ENCODE data around the gene SPACA6. TPM values are rescaled to one million over a fixed set of nuclear protein-coding genes. Genes with fewer than 3 reads are reported as not detected.
A peak's percentile ranks its signal among the peaks of the same experiment; 100 is the strongest.

Gene SPACA6
- total RNA-seq, 1 experiment from 2014 or later: 18.9 TPM

DNA sequence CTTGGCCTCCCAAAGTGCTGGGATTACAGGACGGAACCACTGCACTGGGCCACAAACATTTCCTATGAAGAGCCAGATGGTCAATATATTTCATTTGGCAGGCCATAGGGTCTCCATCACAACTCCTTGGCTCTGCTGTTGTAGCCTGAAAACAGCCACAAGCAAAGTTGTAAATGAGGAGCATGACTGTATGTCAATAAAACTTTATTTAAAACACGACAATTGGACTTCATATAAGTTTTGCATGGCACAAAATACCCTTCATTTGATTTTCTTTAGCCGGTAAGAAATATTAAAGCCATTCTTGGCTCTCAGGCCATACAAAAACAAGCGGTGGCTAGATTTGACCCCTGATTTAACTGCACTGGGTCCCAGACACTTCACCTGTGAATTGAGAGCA lies 61.6 kb downstream of the SPACA6 start:
- Histone ChIP-seq H3K27me3 (ENCODE audit: insufficient read depth, low read length) (no peaks in the 10 kb centered on the region), H3K18ac (ENCODE audit: insufficient read length, low read depth, low read length) (no peak overlapping the region), H3K9me3 (ENCODE audit: control insufficient read depth, low read depth, low read length) (no peaks in the 10 kb centered on the region), H3K9ac (ENCODE audit: extremely low read depth, insufficient read length, low read length) (no peak overlapping the region), H3K56ac (ENCODE audit: insufficient read length, low read depth, low read length) (no peak overlapping the region), H3K23ac (ENCODE audit: insufficient read length, low read depth, low read length) (no peak overlapping the region), H2BK5ac (ENCODE audit: insufficient read length, low read length) (no peak overlapping the region), H4K20me1 (ENCODE audit: control insufficient read depth, insufficient read depth, insufficient read length) (no peaks in the 10 kb centered on the region), H2BK15ac (ENCODE audit: low read depth, low read length) (no peak overlapping the region), H3K4ac (ENCODE audit: low read depth, low read length) (no peak overlapping the region), H3K23me2 (ENCODE audit: insufficient read length, low read depth, low read length, poor library complexity, severe bottlenecking) (no peaks in the 10 kb centered on the region), H2BK120ac (ENCODE audit: low read depth, low read length, poor library complexity, severe bottlenecking) (no peak overlapping the region), H3K4me2 (ENCODE audit: insufficient read depth, insufficient read length, low read length) (no peak overlapping the region), H2AFZ (ENCODE audit: low read length) (no peak overlapping the region), H4K5ac (ENCODE audit: insufficient read length, low read depth, low read length) (no peak overlapping the region), H2BK20ac (ENCODE audit: low read depth, low read length, poor library complexity, severe bottlenecking) (no peak overlapping the region), H4K91ac (ENCODE audit: insufficient read length, low read depth, low read length) (no peak overlapping the region), H2AK5ac (ENCODE audit: insufficient read length, low read length) (no peak overlapping the region), H3K4me1 (ENCODE audit: insufficient read depth, low read length) (no peaks in the 10 kb centered on the region), H3K79me1 (ENCODE audit: insufficient read depth, low read depth, low read length, poor library complexity, severe bottlenecking) (no peaks in the 10 kb centered on the region), H3K79me2 (ENCODE audit: insufficient read depth, low read length) (no peaks in the 10 kb centered on the region), H4K8ac (replicated peaks; ENCODE audit: insufficient read length, low read depth, low read length) (no peak overlapping the region), H2BK12ac (ENCODE audit: insufficient read length, low read depth, low read length) (no peak overlapping the region), H3K14ac (ENCODE audit: insufficient read depth, low read length) (no peak overlapping the region), H3K27ac (ENCODE audit: insufficient read length, low read depth, low read length) (no peak overlapping the region), H3T11ph (ENCODE audit: low read length) (no peak overlapping the region)
- Mint-ChIP-seq H3K36me3 (ENCODE audit: insufficient read depth in 1 of 3, low read depth in 3 of 3) (no peaks in the 10 kb centered on the region), H3K4me1 (no peaks in the 10 kb centered on the region), H3K27ac (no peak overlapping the region), H3K27me3 (ENCODE audit: low read depth) (peaks cover 17% of the 10 kb centered on the region), H3K4me3 (no peak overlapping the region), H3K9me3 (peaks cover 30 to 70% of the 10 kb centered on the region in 2 experiments)
- no CpG with 5 or more reads among the region's 4 CpGs for WGBS (ENCODE audit: extremely low coverage, insufficient read length, low lambda C conversion rate)
- DNase-seq: no peak
- TF ChIP-seq, protein P1, sequence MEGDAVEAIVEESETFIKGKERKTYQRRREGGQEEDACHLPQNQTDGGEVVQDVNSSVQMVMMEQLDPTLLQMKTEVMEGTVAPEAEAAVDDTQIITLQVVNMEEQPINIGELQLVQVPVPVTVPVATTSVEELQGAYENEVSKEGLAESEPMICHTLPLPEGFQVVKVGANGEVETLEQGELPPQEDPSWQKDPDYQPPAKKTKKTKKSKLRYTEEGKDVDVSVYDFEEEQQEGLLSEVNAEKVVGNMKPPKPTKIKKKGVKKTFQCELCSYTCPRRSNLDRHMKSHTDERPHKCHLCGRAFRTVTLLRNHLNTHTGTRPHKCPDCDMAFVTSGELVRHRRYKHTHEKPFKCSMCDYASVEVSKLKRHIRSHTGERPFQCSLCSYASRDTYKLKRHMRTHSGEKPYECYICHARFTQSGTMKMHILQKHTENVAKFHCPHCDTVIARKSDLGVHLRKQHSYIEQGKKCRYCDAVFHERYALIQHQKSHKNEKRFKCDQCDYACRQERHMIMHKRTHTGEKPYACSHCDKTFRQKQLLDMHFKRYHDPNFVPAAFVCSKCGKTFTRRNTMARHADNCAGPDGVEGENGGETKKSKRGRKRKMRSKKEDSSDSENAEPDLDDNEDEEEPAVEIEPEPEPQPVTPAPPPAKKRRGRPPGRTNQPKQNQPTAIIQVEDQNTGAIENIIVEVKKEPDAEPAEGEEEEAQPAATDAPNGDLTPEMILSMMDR (conservative IDR thresholded peaks at IDR 0.05): no peak

Small RNAs within 50 kb of the gene (microRNA-seq; reads per million reads assigned to microRNA genes)
- gene MIR125A (ENCODE audit: borderline microRNAs expressed) (322 reads per million, percentile 85 among the genes with 10 or more reads in this experiment), gene MIR99B (ENCODE audit: borderline microRNAs expressed) (1,245 reads per million, percentile 95 among the genes with 10 or more reads in this experiment), gene MIRLET7E (ENCODE audit: borderline microRNAs expressed) (13.7 reads per million, percentile 51 among the genes with 10 or more reads in this experiment)

Other genes with a start within 250 kb of the SPACA6 start
- gene SIGLEC8, start 234.9 kb upstream of the SPACA6 start, total RNA-seq (2021): not detected in 2 replicates
- gene CEACAM18, start 214.8 kb upstream of the SPACA6 start, total RNA-seq (2021): not detected in 2 replicates
- not detected in 2 replicates for gene SIGLEC12, start 191.5 kb upstream of the SPACA6 start, total RNA-seq (2021)
- gene SIGLEC6, start 161.7 kb upstream of the SPACA6 start, total RNA-seq (2021): 0.31 TPM in 1 of 2 replicates, not detected in the other
- gene ZNF175, start 122.0 kb upstream of the SPACA6 start, total RNA-seq (2021): 9.7 and 10.7 TPM in 2 replicates
- not detected in 2 replicates for gene SIGLEC5, start 62.9 kb upstream of the SPACA6 start, total RNA-seq (2021)
- gene SIGLEC14, start 46.5 kb upstream of the SPACA6 start, total RNA-seq (2021): not detected in 2 replicates
- 0.53 and 0.70 TPM in 2 replicates for gene HAS1, start 30.7 kb downstream of the SPACA6 start, total RNA-seq (2021)
- gene FPR1, start 58.5 kb downstream of the SPACA6 start, total RNA-seq (2021): not detected in 2 replicates
- gene FPR2, start 67.8 kb downstream of the SPACA6 start, total RNA-seq (2021): not detected in 2 replicates
- not detected in 2 replicates for gene FPR3, start 101.8 kb downstream of the SPACA6 start, total RNA-seq (2021)
- gene ZNF577, start 194.6 kb downstream of the SPACA6 start, total RNA-seq (2021): 39.4 and 42.1 TPM in 2 replicates
- gene ZNF649, start 211.7 kb downstream of the SPACA6 start, total RNA-seq (2021): 147 and 148 TPM in 2 replicates
- gene ZNF613, start 234.1 kb downstream of the SPACA6 start, total RNA-seq (2021): 20.6 and 22.8 TPM in 2 replicates